Dorsolateral prefrontal cortex (tissue), 118 donors: ENCODE measurements around the gene RAB5A. TPM values are rescaled to one million over a fixed set of nuclear protein-coding genes. Genes with fewer than 3 reads are reported as not detected.

Experiments
- total RNA-seq, 120 experiments: library from RNA; stranded (reverse); gene quantifications; one replicate each; pipeline versions ENCODE4 v1.2.3 to v1.2.4, GENCODE V29; 2022

The RAB5A gene
- total RNA-seq, 120 experiments from 2014 or later = 49.8 to 119 (median 94.4) TPM

Other genes starting within 250 kb of the RAB5A start
- gene EFHB, start 12.9 kb upstream of the RAB5A start, total RNA-seq = 10 to 100 TPM in 1 of 120 experiments, 1 to 10 TPM in 102, under 1 TPM in 14, not detected in 3; 0.22 to 11.2 (median 3.1) TPM
- under 1 TPM in 1 of 120 experiments, not detected in 119; 0.31 TPM for gene PP2D1, start 65.2 kb downstream of the RAB5A start, total RNA-seq
- gene KAT2B, start 93.3 kb downstream of the RAB5A start, total RNA-seq = 100 to 1,000 TPM in 47 of 120 experiments, 10 to 100 TPM in 73; 45.8 to 193 (median 92.8) TPM
- under 1 TPM in 15 of 120 experiments, not detected in 105; 0.19 to 0.95 (median 0.43) TPM for gene SGO1, start 239.1 kb downstream of the RAB5A start, total RNA-seq